Breast epithelium (tissue), 4 donors: ENCODE results near the gene DBH. TPM values are rescaled to one million over a fixed set of nuclear protein-coding genes. Genes with fewer than 3 reads are reported as not detected.

Source experiments
- DNase-seq, 2 donors: peaks; one replicate each; pipeline ENCODE4 v3.0.0-alpha.2; 2019; ENCODE audit warnings: low spot score in 2 of 2
- H3K27ac ChIP-seq, 2 donors: fragments of 200-600 bp; sonication (generic) in 1 of 2; one replicate each; pipeline ENCODE4 v1.5.1; 2016 to 2019; ENCODE audit warnings: mild to moderate bottlenecking in 1 of 2
- H3K27me3 ChIP-seq, 2 donors: fragments of 200-600 bp; sonication (generic) in 1 of 2; one replicate each; pipeline versions ENCODE4 v1.5.1 to v1.6.0; 2017 to 2019; ENCODE audit warnings: control low read depth in 1 of 2, mild to moderate bottlenecking in 1 of 2
- H3K36me3 ChIP-seq: fragments of 200-600 bp; one replicate; pipeline ENCODE4 v1.5.1; 2019
- H3K4me1 ChIP-seq, 2 donors: fragments of 200-600 bp; sonication (generic); one replicate each; pipeline ENCODE4 v1.5.1; 2016 to 2019; ENCODE audit warnings: control low read depth in 1 of 2
- H3K4me3 ChIP-seq, 3 donors: fragments of 200-600 bp; sonication (generic); 1 replicate in 2 of 3; 2 replicates in 1 of 3; pipeline ENCODE4 v1.5.1; 2016 to 2019; ENCODE audit warnings: mild to moderate bottlenecking in 3 of 3, moderate library complexity in 2 of 3
- H3K9me3 ChIP-seq, 2 donors: fragments of 200-600 bp; sonication (generic) in 1 of 2; one replicate each; pipeline ENCODE4 v1.5.1; 2016 to 2019; ENCODE audit warnings: control low read depth in 1 of 2
- POLR2A ChIP-seq: fragments of 450-650 bp; IDR thresholded peaks from one replicate; pipeline ENCODE4 v1.6.1; 2016; ENCODE audit warnings: antibody characterized with exemption, mild to moderate bottlenecking, moderate library complexity
- POLR2AphosphoS5 ChIP-seq, 3 donors: sonication (generic); formaldehyde crosslinking; IDR thresholded peaks; one replicate each; pipeline ENCODE4 v1.6.1; 2017; ENCODE audit warnings: antibody characterized with exemption in 3 of 3
- intact Hi-C: fragments of 100-400 bp; cut with DNase I; formaldehyde crosslinking; loops from one replicate; pipeline ENCODE4 v1.15.1; 2023; ENCODE audit warnings: low total_unique reads
- total RNA-seq, 3 donors: library from RNA; depleted of rRNA; stranded (reverse); fragments of >200 nt; gene quantifications; one replicate each; pipeline ENCODE4 v1.1.0, GENCODE V29; 2016
- TF ChIP-seq, protein P1 (sequence below), 3 donors: fragments of 450-650 bp; IDR thresholded peaks; one replicate each; pipeline ENCODE4 v1.5.1; 2016 to 2017; ENCODE audit warnings: antibody characterized with exemption in 3 of 3, mild to moderate bottlenecking in 3 of 3, moderate library complexity in 3 of 3

Gene DBH
- total RNA-seq, 3 donors from 2014 or later = not detected

DNA sequence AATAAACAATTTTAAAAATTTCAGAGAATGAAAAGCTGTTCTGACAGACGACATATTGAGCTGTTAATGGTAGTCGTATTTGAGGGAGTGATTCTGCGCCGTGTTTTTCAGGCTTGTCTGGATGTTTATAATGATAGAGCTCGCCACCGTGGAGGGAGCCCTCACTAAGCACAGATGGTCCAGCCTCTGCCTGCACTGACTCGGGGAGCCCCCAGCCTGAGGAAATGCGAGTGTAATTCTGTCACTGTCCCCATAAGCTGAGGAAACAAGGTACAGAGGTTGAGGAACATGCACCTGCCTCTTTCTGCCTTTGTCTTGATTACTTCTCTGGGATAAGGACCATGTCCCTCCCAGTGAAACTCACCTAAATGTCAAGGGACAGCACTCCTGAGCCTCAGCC is 7.4 kb upstream of the DBH start:
- intact Hi-C loops = no loop called here
- DNase-seq = no peak
- TF ChIP-seq POLR2AphosphoS5 (IDR thresholded peaks at IDR 0.05) = no peak
- TF ChIP-seq, protein P1, sequence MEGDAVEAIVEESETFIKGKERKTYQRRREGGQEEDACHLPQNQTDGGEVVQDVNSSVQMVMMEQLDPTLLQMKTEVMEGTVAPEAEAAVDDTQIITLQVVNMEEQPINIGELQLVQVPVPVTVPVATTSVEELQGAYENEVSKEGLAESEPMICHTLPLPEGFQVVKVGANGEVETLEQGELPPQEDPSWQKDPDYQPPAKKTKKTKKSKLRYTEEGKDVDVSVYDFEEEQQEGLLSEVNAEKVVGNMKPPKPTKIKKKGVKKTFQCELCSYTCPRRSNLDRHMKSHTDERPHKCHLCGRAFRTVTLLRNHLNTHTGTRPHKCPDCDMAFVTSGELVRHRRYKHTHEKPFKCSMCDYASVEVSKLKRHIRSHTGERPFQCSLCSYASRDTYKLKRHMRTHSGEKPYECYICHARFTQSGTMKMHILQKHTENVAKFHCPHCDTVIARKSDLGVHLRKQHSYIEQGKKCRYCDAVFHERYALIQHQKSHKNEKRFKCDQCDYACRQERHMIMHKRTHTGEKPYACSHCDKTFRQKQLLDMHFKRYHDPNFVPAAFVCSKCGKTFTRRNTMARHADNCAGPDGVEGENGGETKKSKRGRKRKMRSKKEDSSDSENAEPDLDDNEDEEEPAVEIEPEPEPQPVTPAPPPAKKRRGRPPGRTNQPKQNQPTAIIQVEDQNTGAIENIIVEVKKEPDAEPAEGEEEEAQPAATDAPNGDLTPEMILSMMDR (IDR thresholded peaks at IDR 0.05) = no peak
- no peaks in the 10 kb centered on the region for H3K4me1 ChIP-seq
- H3K4me3 ChIP-seq = no peak overlapping the region
- peaks cover 0 to 13% of the 10 kb centered on the region in 2 donors for H3K27me3 ChIP-seq
- no peaks in the 10 kb centered on the region for H3K36me3 ChIP-seq
- peaks cover 8 to 19% of the 10 kb centered on the region in 2 donors for H3K9me3 ChIP-seq
- H3K27ac ChIP-seq = no peak overlapping the region

DNA sequence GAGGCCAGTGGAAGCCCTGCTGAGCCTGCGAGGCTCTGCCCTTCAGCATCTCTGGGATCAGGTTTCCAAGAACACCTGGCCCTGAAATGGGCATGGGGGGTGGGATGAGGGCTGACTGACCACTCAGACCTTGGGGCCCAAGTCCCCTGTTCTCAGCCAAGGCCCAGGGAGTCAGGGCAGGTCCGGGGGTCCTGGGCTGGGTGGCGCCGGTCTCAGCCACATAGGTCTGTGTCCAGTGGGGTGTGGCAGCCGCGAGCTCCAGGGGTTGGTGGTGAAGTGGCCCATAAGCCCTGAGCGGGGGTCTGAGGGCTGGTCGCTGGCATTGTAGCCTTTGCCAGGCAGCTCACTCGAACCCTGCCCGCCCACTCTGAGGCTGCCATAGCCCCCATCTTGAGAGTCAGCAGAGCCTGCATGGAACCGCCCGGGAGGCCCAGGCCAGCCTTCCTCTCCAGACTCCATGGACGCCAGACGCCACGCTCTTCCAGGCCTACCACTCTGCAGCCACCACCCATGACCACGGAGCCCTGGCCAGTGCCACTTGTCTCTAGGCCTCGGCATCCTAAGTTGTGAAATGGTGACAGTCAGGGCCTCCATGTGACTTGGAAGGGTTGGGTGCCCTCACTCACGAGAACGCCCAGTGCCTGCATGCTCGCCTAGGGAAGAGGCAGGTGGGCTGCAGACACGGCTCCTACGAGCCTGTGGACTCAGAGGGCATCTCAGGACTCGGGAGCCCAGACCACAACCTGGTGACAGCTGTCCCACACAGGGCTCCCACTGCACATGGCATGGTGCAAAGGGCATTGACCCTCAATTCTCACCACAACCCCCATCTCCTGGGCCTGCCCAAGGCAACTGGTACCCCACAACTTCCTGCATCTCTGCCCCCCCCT is 6.7 kb upstream of the DBH start:
- H3K4me1 ChIP-seq = no peaks in the 10 kb centered on the region
- peaks cover 0 to 20% of the 10 kb centered on the region in 2 donors for H3K27me3 ChIP-seq
- no peak overlapping the region for H3K27ac ChIP-seq
- no peak overlapping the region for H3K4me3 ChIP-seq
- H3K36me3 ChIP-seq = no peaks in the 10 kb centered on the region
- intact Hi-C loops = loop anchor here (5.0 kb wide), 1 partner anchor 1027 kb away; no protein-coding TSS in a partner anchor
- H3K9me3 ChIP-seq = peaks cover 8 to 19% of the 10 kb centered on the region in 2 donors
- no peak for DNase-seq
- TF ChIP-seq, protein P1 (IDR thresholded peaks at IDR 0.05) = no peak

DNA sequence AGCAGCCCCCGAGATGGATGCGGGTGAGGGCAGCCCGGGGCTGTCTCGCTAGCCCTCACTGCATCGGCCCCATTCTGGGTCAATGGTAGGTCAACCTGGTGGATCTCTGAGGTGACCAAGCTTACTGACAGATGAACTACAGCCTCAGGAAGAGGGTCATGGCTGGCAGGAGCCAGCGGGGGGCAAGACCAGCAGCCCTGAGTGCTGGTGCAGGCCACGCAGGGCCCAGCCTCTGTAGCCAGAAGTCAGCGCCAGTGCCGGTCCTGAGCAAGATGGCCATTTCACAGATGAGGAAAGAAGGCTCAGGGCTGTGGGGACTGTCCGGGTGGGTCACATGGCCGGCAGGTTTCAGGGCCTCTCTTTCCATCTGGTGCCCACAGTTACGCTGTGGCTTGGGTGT is 5.1 kb upstream of the DBH start:
- no peak for DNase-seq
- Histone ChIP-seq H3K27me3 (peaks cover 0 to 22% of the 10 kb centered on the region in 2 donors), H3K9me3 (peaks cover 0 to 8% of the 10 kb centered on the region in 2 donors), H3K36me3 (no peaks in the 10 kb centered on the region), H3K27ac (no peak overlapping the region), H3K4me1 (no peaks in the 10 kb centered on the region), H3K4me3 (no peak overlapping the region)
- TF ChIP-seq POLR2AphosphoS5 (IDR thresholded peaks at IDR 0.05) = no peak
- TF ChIP-seq, protein P1 (IDR thresholded peaks at IDR 0.05) = no peak
- TF ChIP-seq POLR2A = no peak
- intact Hi-C loops = loop anchor here (5.0 kb wide), 1 partner anchor 1029 kb away; no protein-coding TSS in a partner anchor

DNA sequence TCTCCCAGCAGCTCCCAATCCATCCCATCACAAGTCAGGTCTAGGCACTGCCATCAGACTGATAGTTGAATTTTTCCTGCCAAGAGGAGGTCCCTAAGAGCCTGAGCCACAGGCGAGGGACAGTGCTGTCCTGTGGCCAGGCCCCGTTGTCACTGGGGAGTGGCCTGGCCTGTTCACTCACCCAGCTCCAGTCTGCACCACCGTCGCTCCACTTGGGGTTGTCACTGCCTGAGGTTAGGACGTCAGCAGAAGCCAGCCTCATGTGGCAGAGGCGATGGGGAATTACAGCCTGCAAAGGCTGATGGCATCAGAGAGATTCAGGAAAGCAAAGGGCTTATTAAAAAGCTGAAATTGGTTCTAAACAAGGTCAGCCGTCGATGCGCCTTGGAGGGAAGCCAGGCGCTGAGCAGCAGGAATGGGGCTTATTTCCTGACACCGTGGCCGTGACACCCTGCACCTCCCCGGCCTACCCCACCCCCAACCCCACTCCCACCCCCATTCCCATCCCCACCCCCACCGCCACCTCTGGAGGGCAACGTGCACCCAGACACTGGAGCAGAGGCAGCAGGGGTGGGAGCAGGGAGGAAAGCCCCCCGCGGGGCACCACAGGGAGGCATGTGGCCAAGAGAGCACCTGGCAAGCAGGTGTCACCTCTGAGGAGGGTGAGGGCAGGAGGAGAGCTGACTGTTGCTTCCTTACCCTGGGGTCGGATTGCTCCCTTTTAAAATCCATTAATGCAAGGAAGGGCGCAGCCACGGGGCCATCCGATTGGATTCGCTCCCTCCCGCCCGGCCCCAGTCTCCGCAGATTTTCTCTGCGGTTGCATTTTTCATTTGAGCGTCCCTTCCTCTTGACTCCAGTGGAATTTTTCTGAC is 3.1 kb upstream of the DBH start:
- TF ChIP-seq POLR2AphosphoS5 (IDR thresholded peaks at IDR 0.05) = no peak
- no peak for TF ChIP-seq POLR2A
- TF ChIP-seq, protein P1 (IDR thresholded peaks at IDR 0.05) = no peak
- no peaks in the 10 kb centered on the region for H3K36me3 ChIP-seq
- no peaks in the 10 kb centered on the region for H3K4me1 ChIP-seq
- H3K4me3 ChIP-seq = no peak overlapping the region
- DNase-seq = no peak
- H3K9me3 ChIP-seq = no peaks in the 10 kb centered on the region
- peaks cover 0 to 22% of the 10 kb centered on the region in 2 donors for H3K27me3 ChIP-seq
- intact Hi-C loops = loop anchor here (5.0 kb wide), 1 partner anchor 1031 kb away; no protein-coding TSS in a partner anchor
- H3K27ac ChIP-seq = no peak overlapping the region
